Measurements from ENCODE around the gene FILIP1L. TPM values are rescaled to one million over a fixed set of nuclear protein-coding genes. Genes with fewer than 3 reads are reported as not detected.

The FILIP1L gene
- total RNA-seq, 4 donors from 2014 or later, result 113 to 149 (median 122) TPM

DNA sequence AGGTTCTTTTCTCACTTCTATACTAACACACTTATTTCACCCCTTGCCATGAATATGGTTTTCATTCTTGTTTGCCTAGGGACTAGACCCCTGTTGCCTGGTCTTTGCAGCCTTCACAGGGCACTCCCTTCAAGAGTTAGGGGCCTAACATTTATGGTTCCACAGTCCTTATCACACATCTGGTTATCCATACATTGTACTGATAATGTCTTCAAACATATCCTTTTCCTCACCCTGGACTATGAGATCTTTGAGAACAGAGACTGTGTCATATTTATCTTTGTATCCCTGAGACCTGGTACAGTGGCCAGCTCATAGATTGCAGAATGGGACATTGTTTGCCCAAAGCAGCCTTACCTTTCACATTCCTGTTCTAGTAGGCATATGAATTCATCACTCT, 190.4 kb downstream of the FILIP1L start:
- no peaks in the 10 kb centered on the region for H3K9me3 ChIP-seq
- no peaks in the 10 kb centered on the region for H3K36me3 ChIP-seq
- no peaks in the 10 kb centered on the region for H3K27me3 ChIP-seq
- H3K4me3 ChIP-seq, result no peak overlapping the region
- ATAC-seq, result no peak
- TF ChIP-seq POLR2AphosphoS5 (IDR thresholded peaks at IDR 0.05), result no peak
- TF ChIP-seq EP300 (IDR thresholded peaks at IDR 0.05), result no peak
- TF ChIP-seq, protein P1, sequence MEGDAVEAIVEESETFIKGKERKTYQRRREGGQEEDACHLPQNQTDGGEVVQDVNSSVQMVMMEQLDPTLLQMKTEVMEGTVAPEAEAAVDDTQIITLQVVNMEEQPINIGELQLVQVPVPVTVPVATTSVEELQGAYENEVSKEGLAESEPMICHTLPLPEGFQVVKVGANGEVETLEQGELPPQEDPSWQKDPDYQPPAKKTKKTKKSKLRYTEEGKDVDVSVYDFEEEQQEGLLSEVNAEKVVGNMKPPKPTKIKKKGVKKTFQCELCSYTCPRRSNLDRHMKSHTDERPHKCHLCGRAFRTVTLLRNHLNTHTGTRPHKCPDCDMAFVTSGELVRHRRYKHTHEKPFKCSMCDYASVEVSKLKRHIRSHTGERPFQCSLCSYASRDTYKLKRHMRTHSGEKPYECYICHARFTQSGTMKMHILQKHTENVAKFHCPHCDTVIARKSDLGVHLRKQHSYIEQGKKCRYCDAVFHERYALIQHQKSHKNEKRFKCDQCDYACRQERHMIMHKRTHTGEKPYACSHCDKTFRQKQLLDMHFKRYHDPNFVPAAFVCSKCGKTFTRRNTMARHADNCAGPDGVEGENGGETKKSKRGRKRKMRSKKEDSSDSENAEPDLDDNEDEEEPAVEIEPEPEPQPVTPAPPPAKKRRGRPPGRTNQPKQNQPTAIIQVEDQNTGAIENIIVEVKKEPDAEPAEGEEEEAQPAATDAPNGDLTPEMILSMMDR (IDR thresholded peaks at IDR 0.05), result no peak
- TF ChIP-seq POLR2A (IDR thresholded peaks at IDR 0.05), result no peak
- H3K4me1 ChIP-seq, result peaks cover 9 to 54% (median 19%) of the 10 kb centered on the region in 3 donors
- no peak overlapping the region for H3K27ac ChIP-seq

- no peaks in the 10 kb centered on the region for H3K27me3 ChIP-seq
- whole genome bisulfite sequencing, 2 donors (ENCODE audit: low coverage in 1 of 2), result 38 to 86% methylated on average over 1 of the region's 1 CpG
- TF ChIP-seq, protein P1 (IDR thresholded peaks at IDR 0.05), result no peak
- no peak for TF ChIP-seq EP300 (IDR thresholded peaks at IDR 0.05)
- TF ChIP-seq POLR2AphosphoS5 (IDR thresholded peaks at IDR 0.05), result no peak
- TF ChIP-seq POLR2A (IDR thresholded peaks at IDR 0.05), result no peak
- no peaks in the 10 kb centered on the region for H3K9me3 ChIP-seq
- H3K4me3 ChIP-seq, result no peak overlapping the region
- ATAC-seq, result no peak
- H3K27ac ChIP-seq, result peak overlapping the region in 2 of 4 donors; percentile 3 to 8
- H3K36me3 ChIP-seq, result no peaks in the 10 kb centered on the region
- H3K4me1 ChIP-seq, result peaks cover 2 to 46% (median 19%) of the 10 kb centered on the region in 3 donors
Observed at GRCh38 chr3:99921986-99922385, 192.3 kb downstream of the FILIP1L start.

GRCh38 chr3:99921377-99921695, 193.0 kb downstream of the FILIP1L start:
- no peak for ATAC-seq

GRCh38 chr3:99920481-99921376, 193.6 kb downstream of the FILIP1L start:
- Histone ChIP-seq H3K4me3 (no peak overlapping the region), H3K4me1 (peaks cover 2 to 41% (median 19%) of the 10 kb centered on the region in 3 donors), H3K27me3 (no peaks in the 10 kb centered on the region), H3K36me3 (no peaks in the 10 kb centered on the region), H3K9me3 (no peaks in the 10 kb centered on the region), H3K27ac (peak overlapping the region in 3 of 4 donors; percentile 67 to 75 (median 71))
- TF ChIP-seq POLR2A (IDR thresholded peaks at IDR 0.05) (no peak), EP300 (IDR thresholded peaks at IDR 0.05) (no peak)
- TF ChIP-seq, protein P1 (IDR thresholded peaks at IDR 0.05), result no peak
- 60 to 84% methylated on average over 10 of the region's 10 CpGs for WGBS, 2 donors (ENCODE audit: low coverage in 1 of 2)
- ATAC-seq, result peak; percentile 66

More at GRCh38 chr3:99921377-99921695, 193.0 kb downstream of the FILIP1L start:
- H3K36me3 ChIP-seq, result no peaks in the 10 kb centered on the region
- H3K4me3 ChIP-seq, result no peak overlapping the region
- peak overlapping the region in 3 of 4 donors; percentile 67 to 75 (median 71) for H3K27ac ChIP-seq
- no peaks in the 10 kb centered on the region for H3K27me3 ChIP-seq
- peaks cover 2 to 46% (median 19%) of the 10 kb centered on the region in 3 donors for H3K4me1 ChIP-seq
- 100% methylated on average over 1 of the region's 1 CpG; no CpG with 5 or more reads in 1 of the 2 donors for WGBS, 2 donors (ENCODE audit: low coverage in 1 of 2)
- H3K9me3 ChIP-seq, result no peaks in the 10 kb centered on the region
- TF ChIP-seq, protein P1 (IDR thresholded peaks at IDR 0.05), result no peak
- TF ChIP-seq EP300 (IDR thresholded peaks at IDR 0.05) (no peak), POLR2AphosphoS5 (IDR thresholded peaks at IDR 0.05) (no peak), POLR2A (IDR thresholded peaks at IDR 0.05) (no peak)

GRCh38 chr3:99919694-99920093, 194.6 kb downstream of the FILIP1L start:
- Histone ChIP-seq H3K27me3 (no peaks in the 10 kb centered on the region), H3K9me3 (no peaks in the 10 kb centered on the region), H3K36me3 (no peaks in the 10 kb centered on the region), H3K4me3 (no peak overlapping the region), H3K27ac (peak overlapping the region in 3 of 4 donors; percentile 53 to 71 (median 67)), H3K4me1 (peaks cover 0 to 32% (median 14%) of the 10 kb centered on the region in 3 donors)
- ATAC-seq, result no peak
- TF ChIP-seq POLR2AphosphoS5 (IDR thresholded peaks at IDR 0.05), result no peak
- TF ChIP-seq, protein P1 (IDR thresholded peaks at IDR 0.05), result no peak
- TF ChIP-seq POLR2A (IDR thresholded peaks at IDR 0.05), result no peak
- no peak for TF ChIP-seq EP300 (IDR thresholded peaks at IDR 0.05)
